Esophagus muscularis mucosa (tissue), 3 donors: ENCODE data around the gene FGD2.

Experiments
- POLR2A ChIP-seq: fragments of 450-650 bp; IDR thresholded peaks from one replicate; pipeline ENCODE4 v1.6.1; 2017; ENCODE audit warnings: antibody characterized with exemption, moderate library complexity, mild to moderate bottlenecking, low read depth
- TF ChIP-seq, protein P1 (sequence below), 3 experiments: fragments of 200-600 bp in 2 of 3; fragments of 450-650 bp in 1 of 3; sonication (generic) in 2 of 3; IDR thresholded peaks; one replicate each; pipeline ENCODE4 v1.5.1; 2017 to 2019; ENCODE audit warnings: antibody characterized with exemption in 3 of 3, mild to moderate bottlenecking in 2 of 3, moderate library complexity in 1 of 3

DNA sequence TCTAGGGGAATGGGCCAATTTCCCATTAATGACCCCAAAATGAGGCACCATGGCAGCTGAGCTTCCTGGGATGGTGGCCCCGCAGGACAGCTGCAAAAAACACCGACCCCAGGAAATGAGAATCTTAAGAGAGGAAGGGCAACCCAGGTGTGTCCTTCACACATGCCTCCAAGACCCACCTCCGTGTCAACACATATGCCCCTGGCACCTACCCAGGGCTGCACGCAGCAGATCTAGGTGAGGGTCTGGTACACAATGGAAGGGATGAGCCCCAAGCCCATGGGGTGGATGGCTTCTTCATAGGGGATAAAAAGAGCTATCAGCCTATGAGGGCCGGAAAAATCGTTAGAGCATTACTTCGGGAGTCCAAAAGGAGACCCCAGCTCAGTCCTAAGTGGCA lies 28.9 kb upstream of the FGD2 start:
- no peak for TF ChIP-seq POLR2A
- TF ChIP-seq, protein P1, sequence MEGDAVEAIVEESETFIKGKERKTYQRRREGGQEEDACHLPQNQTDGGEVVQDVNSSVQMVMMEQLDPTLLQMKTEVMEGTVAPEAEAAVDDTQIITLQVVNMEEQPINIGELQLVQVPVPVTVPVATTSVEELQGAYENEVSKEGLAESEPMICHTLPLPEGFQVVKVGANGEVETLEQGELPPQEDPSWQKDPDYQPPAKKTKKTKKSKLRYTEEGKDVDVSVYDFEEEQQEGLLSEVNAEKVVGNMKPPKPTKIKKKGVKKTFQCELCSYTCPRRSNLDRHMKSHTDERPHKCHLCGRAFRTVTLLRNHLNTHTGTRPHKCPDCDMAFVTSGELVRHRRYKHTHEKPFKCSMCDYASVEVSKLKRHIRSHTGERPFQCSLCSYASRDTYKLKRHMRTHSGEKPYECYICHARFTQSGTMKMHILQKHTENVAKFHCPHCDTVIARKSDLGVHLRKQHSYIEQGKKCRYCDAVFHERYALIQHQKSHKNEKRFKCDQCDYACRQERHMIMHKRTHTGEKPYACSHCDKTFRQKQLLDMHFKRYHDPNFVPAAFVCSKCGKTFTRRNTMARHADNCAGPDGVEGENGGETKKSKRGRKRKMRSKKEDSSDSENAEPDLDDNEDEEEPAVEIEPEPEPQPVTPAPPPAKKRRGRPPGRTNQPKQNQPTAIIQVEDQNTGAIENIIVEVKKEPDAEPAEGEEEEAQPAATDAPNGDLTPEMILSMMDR (IDR thresholded peaks at IDR 0.05), result no peak
